GM03348 (cell line): ENCODE data around the gene LDLRAD4.

Experiments
- DNase-seq: peaks from one replicate; pipeline ENCODE4 v3.0.0; 2012; ENCODE audit warnings: low spot score

Gene LDLRAD4

GRCh38 chr18:13406736-13407135 is 188.2 kb downstream of the LDLRAD4 start:
- no peak for DNase-seq

GRCh38 chr18:13407484-13407883 is 188.9 kb downstream of the LDLRAD4 start:
- no peak for DNase-seq

- no peak for DNase-seq
Observed at GRCh38 chr18:13409026-13409425, 190.5 kb downstream of the LDLRAD4 start.

GRCh38 chr18:13409997-13410396 is 191.4 kb downstream of the LDLRAD4 start:
- DNase-seq: no peak

- no peak for DNase-seq
Observed at GRCh38 chr18:13410471-13410870, 191.9 kb downstream of the LDLRAD4 start.

- DNase-seq: no peak
Observed at GRCh38 chr18:13412017-13412416, 193.5 kb downstream of the LDLRAD4 start.

GRCh38 chr18:13412901-13413300 is 194.3 kb downstream of the LDLRAD4 start:
- no peak for DNase-seq

- no peak for DNase-seq
Observed at GRCh38 chr18:13414102-13414501, 195.5 kb downstream of the LDLRAD4 start.

GRCh38 chr18:13414521-13414920 is 196.0 kb downstream of the LDLRAD4 start:
- no peak for DNase-seq

GRCh38 chr18:13415736-13416135 is 197.2 kb downstream of the LDLRAD4 start:
- DNase-seq: no peak

- DNase-seq: no peak
Observed at GRCh38 chr18:13416208-13416607, 197.6 kb downstream of the LDLRAD4 start.

- no peak for DNase-seq
Observed at GRCh38 chr18:13416848-13417247, 198.3 kb downstream of the LDLRAD4 start.

- no peak for DNase-seq
Observed at GRCh38 chr18:13418013-13418710, 199.6 kb downstream of the LDLRAD4 start.

- no peak for DNase-seq
Observed at GRCh38 chr18:13420969-13421686, 202.6 kb downstream of the LDLRAD4 start.

GRCh38 chr18:13422541-13423147 is 204.1 kb downstream of the LDLRAD4 start:
- DNase-seq: no peak

GRCh38 chr18:13423352-13423751 is 204.8 kb downstream of the LDLRAD4 start:
- DNase-seq: no peak

- no peak for DNase-seq
Observed at GRCh38 chr18:13424363-13424762, 205.8 kb downstream of the LDLRAD4 start.

GRCh38 chr18:13425357-13426091 is 207.0 kb downstream of the LDLRAD4 start:
- no peak for DNase-seq

- no peak for DNase-seq
Observed at GRCh38 chr18:13427354-13427753, 208.8 kb downstream of the LDLRAD4 start.

GRCh38 chr18:13428319-13428718 is 209.8 kb downstream of the LDLRAD4 start:
- DNase-seq: no peak

- DNase-seq: no peak
Observed at GRCh38 chr18:13429016-13429415, 210.5 kb downstream of the LDLRAD4 start.

GRCh38 chr18:13429884-13430510 is 211.4 kb downstream of the LDLRAD4 start:
- no peak for DNase-seq
